ENCODE measurements around the gene TIMM44. TPM values are rescaled to one million over a fixed set of nuclear protein-coding genes. Genes with fewer than 3 reads are reported as not detected.
"Not testable (repeated sequence)": the region's sequence is repeated elsewhere in the genome, so short reads cannot be mapped to it uniquely, and the experiment has no call there.

Gene TIMM44
- polyA plus RNA-seq, 1 experiment: 43.3 TPM

- DNase-seq (ENCODE audit: low read depth, low spot score): no peak
- H3K4me3 ChIP-seq (ENCODE audit: low read depth, low read length): no peak overlapping the region
- H3K9me3 ChIP-seq (ENCODE audit: control insufficient read depth, insufficient read depth, low read length): no peaks in the 10 kb centered on the region; the same call in 1 of the 2 replicates
- ChIA-PET POLR2A (interaction anchor here (0.6 kb wide), 2 partner anchors 9 to 13 kb away, joined by 3 to 4 read pairs; no protein-coding TSS in a partner anchor), CTCF (no interaction called here)
- no peaks in the 10 kb centered on the region for H3K27me3 ChIP-seq (ENCODE audit: control insufficient read depth, insufficient read depth, low read length)
- TF ChIP-seq, protein P1, sequence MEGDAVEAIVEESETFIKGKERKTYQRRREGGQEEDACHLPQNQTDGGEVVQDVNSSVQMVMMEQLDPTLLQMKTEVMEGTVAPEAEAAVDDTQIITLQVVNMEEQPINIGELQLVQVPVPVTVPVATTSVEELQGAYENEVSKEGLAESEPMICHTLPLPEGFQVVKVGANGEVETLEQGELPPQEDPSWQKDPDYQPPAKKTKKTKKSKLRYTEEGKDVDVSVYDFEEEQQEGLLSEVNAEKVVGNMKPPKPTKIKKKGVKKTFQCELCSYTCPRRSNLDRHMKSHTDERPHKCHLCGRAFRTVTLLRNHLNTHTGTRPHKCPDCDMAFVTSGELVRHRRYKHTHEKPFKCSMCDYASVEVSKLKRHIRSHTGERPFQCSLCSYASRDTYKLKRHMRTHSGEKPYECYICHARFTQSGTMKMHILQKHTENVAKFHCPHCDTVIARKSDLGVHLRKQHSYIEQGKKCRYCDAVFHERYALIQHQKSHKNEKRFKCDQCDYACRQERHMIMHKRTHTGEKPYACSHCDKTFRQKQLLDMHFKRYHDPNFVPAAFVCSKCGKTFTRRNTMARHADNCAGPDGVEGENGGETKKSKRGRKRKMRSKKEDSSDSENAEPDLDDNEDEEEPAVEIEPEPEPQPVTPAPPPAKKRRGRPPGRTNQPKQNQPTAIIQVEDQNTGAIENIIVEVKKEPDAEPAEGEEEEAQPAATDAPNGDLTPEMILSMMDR (IDR thresholded peaks at IDR 0.05; ENCODE audit: low read depth, low read length): no peak
- H3K27ac ChIP-seq (ENCODE audit: low read depth, low read length): no peak overlapping the region
Measured at GRCh38 chr19:7897292-7897691, 46.2 kb downstream of the TIMM44 start.

- Histone ChIP-seq H3K27me3 (ENCODE audit: control insufficient read depth, insufficient read depth, low read length) (no peaks in the 10 kb centered on the region), H3K4me3 (ENCODE audit: low read depth, low read length) (no peak overlapping the region), H3K9me3 (ENCODE audit: control insufficient read depth, insufficient read depth, low read length) (no peaks in the 10 kb centered on the region; the same call in 1 of the 2 replicates), H3K27ac (ENCODE audit: low read depth, low read length) (no peak overlapping the region)
- TF ChIP-seq, protein P1 (IDR thresholded peaks at IDR 0.05; ENCODE audit: low read depth, low read length): no peak
- ChIA-PET CTCF (no interaction called here), POLR2A (no interaction called here)
- DNase-seq (ENCODE audit: low read depth, low spot score): no peak
Measured at GRCh38 chr19:7895565-7895964, 47.9 kb downstream of the TIMM44 start.

GRCh38 chr19:7894612-7895309, 48.7 kb downstream of the TIMM44 start:
- ChIA-PET CTCF (interaction anchor here (1.3 kb wide), 1 partner anchor 9 kb away, joined by 3 read pairs; the partner anchor contains the start of gene MAP2K7), POLR2A (no interaction called here)
- no peak overlapping the region for H3K27ac ChIP-seq (ENCODE audit: low read depth, low read length)
- H3K4me3 ChIP-seq (ENCODE audit: low read depth, low read length): no peak overlapping the region
- H3K27me3 ChIP-seq (ENCODE audit: control insufficient read depth, insufficient read depth, low read length): no peaks in the 10 kb centered on the region
- TF ChIP-seq, protein P1 (IDR thresholded peaks at IDR 0.05; ENCODE audit: low read depth, low read length): no peak
- no peaks in the 10 kb centered on the region; the same call in 1 of the 2 replicates for H3K9me3 ChIP-seq (ENCODE audit: control insufficient read depth, insufficient read depth, low read length)
- DNase-seq (ENCODE audit: low read depth, low spot score): no peak

DNA sequence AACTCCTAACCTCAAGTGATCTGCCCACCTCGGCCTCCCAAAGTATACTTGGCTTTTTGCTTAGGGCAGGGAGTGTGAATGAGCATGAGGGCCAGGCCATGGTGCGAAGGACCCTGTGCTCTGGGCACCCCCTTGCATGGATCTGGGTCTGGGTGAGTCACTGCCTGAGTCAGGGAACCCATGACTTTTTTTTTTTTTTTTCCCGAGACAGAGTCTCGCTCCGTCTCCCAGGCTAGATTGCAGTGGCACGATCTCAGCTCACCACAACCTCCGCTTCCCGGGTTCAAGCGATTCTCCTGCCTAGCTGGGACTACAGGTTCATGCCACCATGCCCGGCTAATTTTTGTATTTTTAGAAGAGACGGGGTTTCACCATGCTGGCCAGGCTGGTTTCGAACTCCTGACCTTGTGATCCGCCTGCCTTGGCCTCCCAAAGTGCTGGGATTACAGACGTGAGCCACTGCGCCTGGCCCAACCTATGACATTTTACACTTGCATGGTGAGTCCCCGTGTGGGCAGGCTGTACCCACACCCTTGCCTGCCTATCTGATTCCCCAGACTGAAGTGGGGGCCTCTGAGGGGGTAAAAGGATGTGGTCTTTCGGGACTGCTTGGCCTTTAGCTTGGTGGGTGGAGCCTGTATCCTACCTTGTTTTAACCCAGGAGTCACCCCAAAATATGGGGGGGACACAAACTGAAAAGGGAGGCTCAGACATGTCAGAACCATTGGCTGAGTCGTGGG, 49.9 kb downstream of the TIMM44 start:
- ChIA-PET CTCF (interaction anchor here (0.6 to 1.3 kb wide), 3 partner anchors 10 to 1442 kb away, joined by 3 to 5 read pairs (median 4); partner anchors contain the start of gene MAP2K7), POLR2A (interaction anchor here (0.6 to 0.7 kb wide), 3 partner anchors 8 to 205 kb away, joined by 5 to 8 read pairs (median 5); no protein-coding TSS in a partner anchor)
- DNase-seq (ENCODE audit: low read depth, low spot score); H3K9me3 ChIP-seq (ENCODE audit: control insufficient read depth, insufficient read depth, low read length); H3K27ac ChIP-seq (ENCODE audit: low read depth, low read length); H3K4me3 ChIP-seq (ENCODE audit: low read depth, low read length); H3K27me3 ChIP-seq (ENCODE audit: control insufficient read depth, insufficient read depth, low read length): not testable (repeated sequence)

DNA sequence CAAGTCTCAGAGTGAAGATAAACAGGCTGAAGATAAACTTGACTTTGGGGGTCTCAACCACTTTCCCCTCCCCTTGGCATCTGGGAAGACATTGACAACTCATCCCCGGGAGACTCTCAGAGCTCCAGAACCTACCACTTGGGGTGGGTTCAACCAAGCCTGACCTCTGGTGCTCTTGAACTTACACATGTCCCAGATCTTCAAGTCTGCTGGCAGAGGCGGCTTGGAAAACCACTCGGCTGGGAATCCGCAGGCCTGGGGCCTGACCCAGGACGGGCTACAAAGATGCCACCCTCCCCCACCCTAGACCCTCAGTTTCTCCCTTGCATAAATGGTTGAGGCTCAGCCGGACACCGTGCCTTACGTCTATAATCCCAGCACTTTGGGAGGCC, 54.6 kb downstream of the TIMM44 start:
- H3K4me3 ChIP-seq (ENCODE audit: low read depth, low read length): peak overlapping the region; percentile 71
- DNase-seq (ENCODE audit: low read depth, low spot score): no peak
- ChIA-PET POLR2A (interaction anchor here (0.6 to 1.2 kb wide), 4 partner anchors 9 to 31 kb away, joined by 3 to 4 read pairs (median 4); partner anchors contain the start of genes MAP2K7 and SNAPC2), CTCF (interaction anchor here (0.5 to 2.3 kb wide), 4 partner anchors 15 to 692 kb away, joined by 3 to 12 read pairs (median 4); partner anchors contain the start of genes MAP2K7 and TIMM44)
- no peak overlapping the region for H3K27ac ChIP-seq (ENCODE audit: low read depth, low read length)
- TF ChIP-seq, protein P1 (IDR thresholded peaks at IDR 0.05; ENCODE audit: low read depth, low read length): no peak
- H3K27me3 ChIP-seq (ENCODE audit: control insufficient read depth, insufficient read depth, low read length): peaks cover 2% of the 10 kb centered on the region
- H3K9me3 ChIP-seq (ENCODE audit: control insufficient read depth, insufficient read depth, low read length): no peaks in the 10 kb centered on the region; the same call in 1 of the 2 replicates

All from AG04450 (cell line).